ENCODE measurements around the gene MYL6. TPM values are rescaled to one million over a fixed set of nuclear protein-coding genes. Genes with fewer than 3 reads are reported as not detected.

MYL6 gene
- total and polyA plus RNA-seq, 9 of the 15 experiments (the other 6 are each of a cell fraction or from before 2014, with no cell fraction given) = 557 to 1,664 (median 958) TPM

DNA sequence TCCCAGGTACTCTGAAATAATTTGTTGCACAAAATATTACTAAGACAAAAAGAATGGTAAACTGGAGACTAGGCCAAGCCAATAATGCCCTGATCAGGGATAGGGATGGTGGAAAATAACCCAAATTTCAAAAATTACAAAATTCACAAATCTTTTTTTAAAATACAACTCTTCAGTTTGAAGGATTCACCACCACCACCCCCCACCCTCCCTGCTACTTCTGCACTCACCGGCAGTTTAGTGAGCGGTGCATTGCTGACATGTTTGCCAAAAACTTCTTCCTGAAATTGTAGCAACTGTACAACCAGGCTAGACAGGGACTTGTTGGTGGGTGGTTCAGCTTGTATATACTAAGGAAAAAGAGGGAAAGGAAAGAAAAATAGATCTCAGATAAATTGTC, 28.8 kb downstream of the MYL6 start:
- no peak for FAIRE-seq
- no peaks in the 10 kb centered on the region for H3K27me3 ChIP-seq (ENCODE audit: control insufficient read depth in 2 of 2, insufficient read depth in 2 of 2, low read length in 2 of 2)
- POLR2A ChIA-PET = interaction anchor here (1.7 to 5.9 kb wide), 5 partner anchors 10 to 68 kb away, joined by 10 to 54 read pairs (median 11); partner anchors contain the start of genes ESYT1, MYL6 and ZC3H10
- peak overlapping the region; percentile 85; the same call in 1 of the 2 replicates for H3K4me3 ChIP-seq
- peak overlapping the region; percentile 90; the same call in 1 of the 2 replicates for H3K4me2 ChIP-seq (ENCODE audit: insufficient read depth, low read length)
- no TSS peak for BruUV-seq (replicated peaks)
- H2AFZ ChIP-seq (ENCODE audit: low read depth, low read length) = no peak overlapping the region
- peaks cover 53% of the 10 kb centered on the region for H3K36me3 ChIP-seq (ENCODE audit: control insufficient read depth, insufficient read depth, low read length)
- CTCF ChIA-PET (ENCODE audit: low intra/inter-chr PET ratio) = interaction anchor here (1.6 kb wide), 1 partner anchor 68 kb away, joined by 13 read pairs; the partner anchor contains the start of gene ZC3H10
- H3K27ac ChIP-seq (ENCODE audit: extremely low read depth, low read depth, low read length) = peak overlapping the region; percentile 26; the same call in 1 of the 3 replicates
- H3K4me1 ChIP-seq (replicated peaks in 1 of 2; ENCODE audit: control insufficient read depth in 2 of 2, insufficient read depth in 2 of 2, low read length in 2 of 2) = peaks cover 4 to 16% of the 10 kb centered on the region in 2 experiments; a peak in 3 of 5 replicates
- peaks cover 42% of the 10 kb centered on the region for H3K79me2 ChIP-seq (ENCODE audit: control insufficient read depth, insufficient read depth, low read length)
- no peaks in the 10 kb centered on the region for H3K9me3 ChIP-seq (replicated peaks; ENCODE audit: control insufficient read depth, insufficient read depth, low read depth, low read length)
- peak overlapping the region; percentile 26 to 79; a peak in 3 of 4 replicates for H3K9ac ChIP-seq (ENCODE audit: insufficient read depth in 1 of 2, low read depth in 2 of 2, low read length in 2 of 2)
- TF ChIP-seq JUN (IDR thresholded peaks at IDR 0.05; ENCODE audit: borderline replicate concordance, low read depth, low read length) (no peak), JUN (CRISPR knock-in tag; IDR thresholded peaks at IDR 0.05; ENCODE audit: borderline replicate concordance) (no peak)
- no peak for DNase-seq (ENCODE audit: extremely low read depth in 1 of 4, low spot score in 3 of 4)
- H4K20me1 ChIP-seq (replicated peaks; ENCODE audit: control insufficient read depth, insufficient read depth, low read length) = no peaks in the 10 kb centered on the region
- intact Hi-C loops (cut with micrococcal nuclease) = no loop called here
- 52% methylated on average over 2 of the region's 2 CpGs for WGBS (ENCODE audit: insufficient coverage, low coverage, missing lambda C conversion rate)
- no peak for ATAC-seq
- H3K9me1 ChIP-seq (ENCODE audit: control insufficient read depth, insufficient read depth, low read length) = no peaks in the 10 kb centered on the region
- in situ Hi-C loops (cut with MboI) = loop anchor here (5.0 kb wide), 1 partner anchor 60 kb away; the partner anchor contains the start of gene ESYT1

DNA sequence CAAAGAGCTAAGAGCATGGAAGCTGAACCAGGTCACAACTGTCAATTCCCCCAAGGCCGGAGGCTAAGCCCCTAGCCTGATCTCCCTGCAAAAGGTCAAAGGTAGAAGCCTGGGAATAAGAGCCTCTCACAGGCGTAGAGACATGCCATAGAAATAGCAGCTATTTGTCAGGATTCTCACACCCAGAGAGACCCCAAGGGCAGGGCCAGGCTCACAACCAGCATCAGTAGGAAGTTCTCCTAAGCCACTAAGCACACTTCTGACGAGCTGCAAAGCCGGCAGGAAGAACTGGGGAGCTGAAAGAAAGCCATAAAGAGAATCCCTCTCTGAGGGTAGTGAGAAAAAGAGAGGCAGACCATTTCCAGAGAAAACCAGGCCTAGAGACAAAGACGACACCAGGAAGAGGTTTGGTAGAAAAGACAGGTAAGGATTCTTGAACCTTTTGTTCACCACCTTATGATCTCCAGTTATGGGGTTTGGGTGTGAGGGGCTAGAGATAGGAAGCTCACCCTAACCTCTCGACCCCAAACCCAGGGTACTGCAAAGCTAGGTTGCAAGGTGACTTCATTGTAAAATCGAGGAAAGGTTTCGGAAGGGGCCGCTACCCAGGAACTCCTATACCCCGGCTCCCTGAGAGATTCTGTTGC, 30.1 kb downstream of the MYL6 start:
- peak overlapping the region; percentile 32; the same call in 1 of the 2 replicates for H2AFZ ChIP-seq (ENCODE audit: low read depth, low read length)
- peak overlapping the region; percentile 79 to 96 for H3K9ac ChIP-seq (ENCODE audit: insufficient read depth in 1 of 2, low read depth in 2 of 2, low read length in 2 of 2)
- intact Hi-C loops (cut with micrococcal nuclease) = no loop called here
- H3K27ac ChIP-seq (ENCODE audit: extremely low read depth, low read depth, low read length) = peak overlapping the region; percentile 76
- in situ Hi-C loops (cut with MboI) = loop anchor here (5.0 kb wide), 1 partner anchor 61 kb away; the partner anchor contains the start of gene ESYT1
- ChIA-PET POLR2A (interaction anchor here (0.6 to 5.9 kb wide), 17 partner anchors 12 to 1211 kb away, joined by 3 to 54 read pairs (median 4); partner anchors contain the start of genes ANKRD52, ESYT1, MYL6 and RNF41), CTCF (ENCODE audit: low intra/inter-chr PET ratio) (interaction anchor here (0.8 to 2.9 kb wide), 5 partner anchors 69 to 457 kb away, joined by 4 to 36 read pairs (median 9); partner anchors contain the start of gene ZC3H10)
- BruUV-seq (replicated peaks) = no TSS peak
- no peaks in the 10 kb centered on the region for H3K9me1 ChIP-seq (ENCODE audit: control insufficient read depth, insufficient read depth, low read length)
- TF ChIP-seq ZNF830 (CRISPR knock-in tag; IDR thresholded peaks at IDR 0.05) = no peak
- TF ChIP-seq NR2C1 (IDR thresholded peaks at IDR 0.05) = peak; percentile 47
- peak; percentile 6; the same call in 1 of the 2 replicates for TF ChIP-seq NR2C1 (tag; IDR thresholded peaks at IDR 0.05)
- no peaks in the 10 kb centered on the region for H3K9me3 ChIP-seq (replicated peaks; ENCODE audit: control insufficient read depth, insufficient read depth, low read depth, low read length)
- peaks cover 41% of the 10 kb centered on the region for H3K36me3 ChIP-seq (ENCODE audit: control insufficient read depth, insufficient read depth, low read length)
- DNase-seq (ENCODE audit: extremely low read depth in 1 of 4, low spot score in 3 of 4) = no peak
- ATAC-seq = no peak
- peak; percentile 74 for FAIRE-seq
- H3K4me3 ChIP-seq = peak overlapping the region; percentile 85
- H3K79me2 ChIP-seq (ENCODE audit: control insufficient read depth, insufficient read depth, low read length) = peaks cover 42% of the 10 kb centered on the region
- no peaks in the 10 kb centered on the region for H4K20me1 ChIP-seq (replicated peaks; ENCODE audit: control insufficient read depth, insufficient read depth, low read length)
- 3% methylated on average over 10 of the region's 10 CpGs for WGBS (ENCODE audit: insufficient coverage, low coverage, missing lambda C conversion rate)
- H3K4me1 ChIP-seq (replicated peaks in 1 of 2; ENCODE audit: control insufficient read depth in 2 of 2, insufficient read depth in 2 of 2, low read length in 2 of 2) = peaks cover 4 to 16% of the 10 kb centered on the region in 2 experiments; a peak in 3 of 5 replicates
- no peaks in the 10 kb centered on the region for H3K27me3 ChIP-seq (ENCODE audit: control insufficient read depth in 2 of 2, insufficient read depth in 2 of 2, low read length in 2 of 2)
- H3K4me2 ChIP-seq (ENCODE audit: insufficient read depth, low read length) = peak overlapping the region; percentile 90

Measured in K562 (cell line).